ENCODE data around the gene SLC22A17. TPM values are rescaled to one million over a fixed set of nuclear protein-coding genes. Genes with fewer than 3 reads are reported as not detected.

Gene SLC22A17
- total and polyA plus RNA-seq, 2 of the 13 experiments (the other 11 are each of a cell fraction or from before 2014, with no cell fraction given) = 0.95 to 1.1 TPM

DNA sequence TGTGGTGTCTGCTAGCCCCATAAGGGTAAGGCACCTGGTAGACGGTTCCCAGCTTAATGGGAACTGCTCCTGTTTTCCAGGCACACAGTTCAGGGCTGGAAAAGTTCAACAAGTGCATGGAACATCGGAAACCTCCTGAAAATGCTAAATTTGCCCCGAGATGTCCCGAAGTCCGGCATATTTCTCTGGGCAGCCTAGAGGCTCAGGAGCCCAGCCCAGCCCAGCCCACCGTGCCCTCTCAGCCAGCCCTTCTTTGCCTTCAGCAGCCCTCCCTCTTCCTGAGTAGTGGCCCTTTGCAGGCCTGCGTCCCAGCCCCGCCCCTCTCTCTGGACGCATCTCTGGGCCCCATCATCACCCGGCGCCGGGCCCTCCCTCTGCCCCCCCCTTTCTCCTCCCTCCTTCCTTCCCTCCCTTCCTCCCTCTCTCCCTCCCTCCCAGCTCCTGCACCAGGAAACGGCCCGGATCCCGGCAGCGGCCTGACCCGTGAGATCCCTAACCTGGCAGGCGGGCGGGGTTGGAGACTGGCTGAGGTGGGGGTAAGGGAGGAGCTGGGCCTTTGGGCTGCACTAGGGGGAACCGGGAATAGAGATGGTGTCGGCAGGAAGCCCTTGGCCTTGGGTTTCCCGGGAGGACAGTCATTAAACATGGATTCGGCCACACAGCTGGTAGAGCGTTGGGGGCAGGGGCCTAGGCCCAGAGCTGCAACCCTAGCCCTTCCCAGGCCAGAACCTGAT is 46.1 kb downstream of the SLC22A17 start, which contains the start of gene BCL2L2 (continued):
- no peak for TF ChIP-seq ZNF383 (CRISPR knock-in tag; IDR thresholded peaks at IDR 0.05; ENCODE audit: borderline replicate concordance)
- peak; percentile 24; the same call in 1 of the 2 replicates for TF ChIP-seq HHEX (CRISPR knock-in tag; IDR thresholded peaks at IDR 0.05)
- TF ChIP-seq PAF1 (CRISPR knock-in tag; IDR thresholded peaks at IDR 0.05) = 0 out of 2 replicates have a peak, but pooled peaks have one; percentile 32
- peak; percentile 92 for TF ChIP-seq ESRRA (CRISPR knock-in tag; IDR thresholded peaks at IDR 0.05; ENCODE audit: low read depth)
- TF ChIP-seq NKX3-1 (CRISPR knock-in tag; IDR thresholded peaks at IDR 0.05) = no peak; the same call in 1 of the 2 replicates
- no peak; the same call in 1 of the 2 replicates for TF ChIP-seq BHLHE40 (IDR thresholded peaks at IDR 0.05; ENCODE audit: low read length)
- peak; percentile 70 for TF ChIP-seq ZBTB20 (CRISPR knock-in tag; IDR thresholded peaks at IDR 0.05; ENCODE audit: borderline replicate concordance, low read depth)
- TF ChIP-seq, protein P1, sequence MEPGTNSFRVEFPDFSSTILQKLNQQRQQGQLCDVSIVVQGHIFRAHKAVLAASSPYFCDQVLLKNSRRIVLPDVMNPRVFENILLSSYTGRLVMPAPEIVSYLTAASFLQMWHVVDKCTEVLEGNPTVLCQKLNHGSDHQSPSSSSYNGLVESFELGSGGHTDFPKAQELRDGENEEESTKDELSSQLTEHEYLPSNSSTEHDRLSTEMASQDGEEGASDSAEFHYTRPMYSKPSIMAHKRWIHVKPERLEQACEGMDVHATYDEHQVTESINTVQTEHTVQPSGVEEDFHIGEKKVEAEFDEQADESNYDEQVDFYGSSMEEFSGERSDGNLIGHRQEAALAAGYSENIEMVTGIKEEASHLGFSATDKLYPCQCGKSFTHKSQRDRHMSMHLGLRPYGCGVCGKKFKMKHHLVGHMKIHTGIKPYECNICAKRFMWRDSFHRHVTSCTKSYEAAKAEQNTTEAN (CRISPR knock-in tag; conservative IDR thresholded peaks at IDR 0.05) = peak; percentile 78; the same call in 1 of the 2 replicates
- TF ChIP-seq JUND (CRISPR knock-in tag; IDR thresholded peaks at IDR 0.05) = peak; percentile 38; the same call in 1 of the 2 replicates
- TF ChIP-seq, protein P2, sequence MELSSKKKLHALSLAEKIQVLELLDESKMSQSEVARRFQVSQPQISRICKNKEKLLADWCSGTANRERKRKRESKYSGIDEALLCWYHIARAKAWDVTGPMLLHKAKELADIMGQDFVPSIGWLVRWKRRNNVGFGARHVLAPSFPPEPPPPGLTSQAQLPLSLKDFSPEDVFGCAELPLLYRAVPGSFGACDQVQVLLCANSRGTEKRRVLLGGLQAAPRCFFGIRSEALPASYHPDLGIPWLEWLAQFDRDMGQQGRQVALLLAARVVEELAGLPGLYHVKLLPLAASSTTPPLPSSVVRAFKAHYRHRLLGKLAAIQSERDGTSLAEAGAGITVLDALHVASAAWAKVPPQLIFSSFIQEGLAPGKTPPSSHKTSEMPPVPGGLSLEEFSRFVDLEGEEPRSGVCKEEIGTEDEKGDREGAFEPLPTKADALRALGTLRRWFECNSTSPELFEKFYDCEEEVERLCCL (CRISPR knock-in tag; IDR thresholded peaks at IDR 0.05; ENCODE audit: borderline replicate concordance) = no peak
- TF ChIP-seq, protein P3, sequence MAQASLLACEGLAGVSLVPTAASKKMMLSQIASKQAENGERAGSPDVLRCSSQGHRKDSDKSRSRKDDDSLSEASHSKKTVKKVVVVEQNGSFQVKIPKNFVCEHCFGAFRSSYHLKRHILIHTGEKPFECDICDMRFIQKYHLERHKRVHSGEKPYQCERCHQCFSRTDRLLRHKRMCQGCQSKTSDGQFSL (CRISPR knock-in tag; IDR thresholded peaks at IDR 0.05) = peak; percentile 99
- TF ChIP-seq, protein P4, sequence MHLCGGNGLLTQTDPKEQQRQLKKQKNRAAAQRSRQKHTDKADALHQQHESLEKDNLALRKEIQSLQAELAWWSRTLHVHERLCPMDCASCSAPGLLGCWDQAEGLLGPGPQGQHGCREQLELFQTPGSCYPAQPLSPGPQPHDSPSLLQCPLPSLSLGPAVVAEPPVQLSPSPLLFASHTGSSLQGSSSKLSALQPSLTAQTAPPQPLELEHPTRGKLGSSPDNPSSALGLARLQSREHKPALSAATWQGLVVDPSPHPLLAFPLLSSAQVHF (CRISPR knock-in tag; IDR thresholded peaks at IDR 0.05) = no peak
- TF ChIP-seq YEATS2 (CRISPR knock-in tag; IDR thresholded peaks at IDR 0.05; ENCODE audit: borderline replicate concordance) = peak; percentile 93
- TF ChIP-seq ZFP82 (CRISPR knock-in tag; IDR thresholded peaks at IDR 0.05; ENCODE audit: borderline replicate concordance) = no peak
- TF ChIP-seq NPAS2 (CRISPR knock-in tag; IDR thresholded peaks at IDR 0.05; ENCODE audit: borderline replicate concordance) = no peak
- TF ChIP-seq ISX (CRISPR knock-in tag; conservative IDR thresholded peaks at IDR 0.05) = 0 out of 2 replicates have a peak, but pooled peaks have one; percentile 8
- TF ChIP-seq, protein P5, sequence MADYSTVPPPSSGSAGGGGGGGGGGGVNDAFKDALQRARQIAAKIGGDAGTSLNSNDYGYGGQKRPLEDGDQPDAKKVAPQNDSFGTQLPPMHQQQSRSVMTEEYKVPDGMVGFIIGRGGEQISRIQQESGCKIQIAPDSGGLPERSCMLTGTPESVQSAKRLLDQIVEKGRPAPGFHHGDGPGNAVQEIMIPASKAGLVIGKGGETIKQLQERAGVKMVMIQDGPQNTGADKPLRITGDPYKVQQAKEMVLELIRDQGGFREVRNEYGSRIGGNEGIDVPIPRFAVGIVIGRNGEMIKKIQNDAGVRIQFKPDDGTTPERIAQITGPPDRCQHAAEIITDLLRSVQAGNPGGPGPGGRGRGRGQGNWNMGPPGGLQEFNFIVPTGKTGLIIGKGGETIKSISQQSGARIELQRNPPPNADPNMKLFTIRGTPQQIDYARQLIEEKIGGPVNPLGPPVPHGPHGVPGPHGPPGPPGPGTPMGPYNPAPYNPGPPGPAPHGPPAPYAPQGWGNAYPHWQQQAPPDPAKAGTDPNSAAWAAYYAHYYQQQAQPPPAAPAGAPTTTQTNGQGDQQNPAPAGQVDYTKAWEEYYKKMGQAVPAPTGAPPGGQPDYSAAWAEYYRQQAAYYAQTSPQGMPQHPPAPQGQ (CRISPR knock-in tag; IDR thresholded peaks at IDR 0.05; ENCODE audit: borderline replicate concordance) = peak; percentile 99; the same call in 1 of the 2 replicates
- TF ChIP-seq TBX3 (IDR thresholded peaks at IDR 0.05; ENCODE audit: borderline replicate concordance) = peak; percentile 63
- TF ChIP-seq, protein P6, sequence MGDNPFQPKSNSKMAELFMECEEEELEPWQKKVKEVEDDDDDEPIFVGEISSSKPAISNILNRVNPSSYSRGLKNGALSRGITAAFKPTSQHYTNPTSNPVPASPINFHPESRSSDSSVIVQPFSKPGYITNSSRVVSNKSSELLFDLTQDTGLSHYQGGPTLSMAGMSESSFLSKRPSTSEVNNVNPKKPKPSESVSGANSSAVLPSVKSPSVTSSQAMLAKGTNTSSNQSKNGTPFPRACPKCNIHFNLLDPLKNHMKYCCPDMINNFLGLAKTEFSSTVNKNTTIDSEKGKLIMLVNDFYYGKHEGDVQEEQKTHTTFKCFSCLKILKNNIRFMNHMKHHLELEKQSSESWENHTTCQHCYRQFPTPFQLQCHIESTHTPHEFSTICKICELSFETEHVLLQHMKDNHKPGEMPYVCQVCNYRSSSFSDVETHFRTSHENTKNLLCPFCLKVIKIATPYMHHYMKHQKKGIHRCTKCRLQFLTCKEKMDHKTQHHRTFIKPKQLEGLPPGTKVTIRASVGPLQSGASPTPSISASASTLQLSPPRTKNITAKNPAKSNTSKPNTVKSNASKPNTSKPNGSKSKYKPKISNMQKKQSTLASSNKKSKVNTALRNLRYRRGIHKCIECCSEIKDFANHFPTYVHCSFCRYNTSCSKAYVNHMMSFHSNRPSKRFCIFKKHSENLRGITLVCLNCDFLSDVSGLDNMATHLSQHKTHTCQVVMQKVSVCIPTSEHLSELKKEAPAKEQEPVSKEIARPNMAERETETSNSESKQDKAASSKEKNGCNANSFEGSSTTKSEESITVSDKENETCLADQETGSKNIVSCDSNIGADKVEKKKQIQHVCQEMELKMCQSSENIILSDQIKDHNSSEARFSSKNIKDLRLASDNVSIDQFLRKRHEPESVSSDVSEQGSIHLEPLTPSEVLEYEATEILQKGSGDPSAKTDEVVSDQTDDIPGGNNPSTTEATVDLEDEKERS (CRISPR knock-in tag; IDR thresholded peaks at IDR 0.05) = peak; percentile 91
- peak; percentile 97 for TF ChIP-seq HIVEP1 (CRISPR knock-in tag; IDR thresholded peaks at IDR 0.05)
